GM21576 (cell line): ENCODE data around the gene MED8.
A peak's percentile ranks its signal among the peaks of the same experiment; 100 is the strongest.

Source experiments
- ATAC-seq: cut with Tn5 transposase; IDR thresholded peaks from one replicate; pipeline ENCODE4 v1.9.1; 2021; ENCODE audit warnings: mild to moderate bottlenecking, moderate library complexity; ENCODE audit not compliant: unreplicated experiment

MED8 gene, protein sequence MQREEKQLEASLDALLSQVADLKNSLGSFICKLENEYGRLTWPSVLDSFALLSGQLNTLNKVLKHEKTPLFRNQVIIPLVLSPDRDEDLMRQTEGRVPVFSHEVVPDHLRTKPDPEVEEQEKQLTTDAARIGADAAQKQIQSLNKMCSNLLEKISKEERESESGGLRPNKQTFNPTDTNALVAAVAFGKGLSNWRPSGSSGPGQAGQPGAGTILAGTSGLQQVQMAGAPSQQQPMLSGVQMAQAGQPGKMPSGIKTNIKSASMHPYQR

DNA sequence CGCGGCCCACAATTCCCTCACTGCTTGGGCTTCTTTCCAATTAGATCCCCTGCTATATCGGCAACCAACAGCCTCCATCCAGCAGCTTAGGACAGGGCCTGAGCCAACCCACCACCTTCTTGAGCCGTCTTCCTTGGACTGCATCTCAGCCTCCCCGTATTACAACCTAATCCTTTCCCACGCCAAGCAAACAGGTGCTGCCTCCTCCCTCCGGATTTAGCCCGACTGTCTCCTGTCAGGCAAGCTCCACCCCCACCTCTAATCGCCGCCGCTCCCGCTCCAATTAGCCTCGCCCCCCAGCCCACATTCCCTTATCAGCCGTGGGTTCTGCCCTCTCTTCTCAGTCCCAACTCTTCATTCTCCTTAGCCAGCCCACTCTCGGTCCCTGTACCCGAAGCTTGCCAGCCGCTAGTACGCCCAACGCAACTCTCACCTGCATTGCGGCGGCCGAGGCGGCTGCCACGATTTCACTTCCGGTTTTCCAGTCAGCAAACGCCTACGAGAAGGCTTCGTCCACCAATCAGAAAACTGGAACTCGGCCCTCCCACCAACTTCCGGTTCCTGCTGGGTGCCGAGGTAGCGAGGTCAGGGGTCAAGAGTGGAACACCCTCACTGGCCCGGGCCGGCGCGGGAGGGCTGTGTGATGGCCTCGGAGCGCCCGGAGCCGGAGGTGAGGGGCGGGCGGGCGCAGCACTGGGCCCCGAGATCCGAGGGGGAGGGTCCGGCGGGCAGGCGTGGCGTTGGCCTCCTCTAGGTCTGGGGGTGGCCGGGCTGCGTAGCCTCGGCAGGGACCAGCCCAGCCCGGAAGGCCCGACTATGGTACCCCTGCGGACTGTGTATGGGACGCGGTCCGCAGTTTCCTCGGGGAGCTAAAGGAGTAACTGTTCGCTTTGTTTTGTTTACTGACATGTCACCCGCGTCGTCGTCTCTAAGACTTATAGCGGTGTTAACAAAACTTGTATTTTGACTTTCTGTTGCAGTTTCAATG, at the start of gene MED8, which contains the start of gene SZT2:
Gene MED8 (minus strand): TSS at position 475 of the 988 bp plus-strand sequence. CDS start 36 bp downstream, at position 439.
Gene SZT2 (plus strand): TSS at position 574 of the 988 bp plus-strand sequence. CDS start 70 bp downstream, at position 644.
- peak; percentile 90 for ATAC-seq

DNA sequence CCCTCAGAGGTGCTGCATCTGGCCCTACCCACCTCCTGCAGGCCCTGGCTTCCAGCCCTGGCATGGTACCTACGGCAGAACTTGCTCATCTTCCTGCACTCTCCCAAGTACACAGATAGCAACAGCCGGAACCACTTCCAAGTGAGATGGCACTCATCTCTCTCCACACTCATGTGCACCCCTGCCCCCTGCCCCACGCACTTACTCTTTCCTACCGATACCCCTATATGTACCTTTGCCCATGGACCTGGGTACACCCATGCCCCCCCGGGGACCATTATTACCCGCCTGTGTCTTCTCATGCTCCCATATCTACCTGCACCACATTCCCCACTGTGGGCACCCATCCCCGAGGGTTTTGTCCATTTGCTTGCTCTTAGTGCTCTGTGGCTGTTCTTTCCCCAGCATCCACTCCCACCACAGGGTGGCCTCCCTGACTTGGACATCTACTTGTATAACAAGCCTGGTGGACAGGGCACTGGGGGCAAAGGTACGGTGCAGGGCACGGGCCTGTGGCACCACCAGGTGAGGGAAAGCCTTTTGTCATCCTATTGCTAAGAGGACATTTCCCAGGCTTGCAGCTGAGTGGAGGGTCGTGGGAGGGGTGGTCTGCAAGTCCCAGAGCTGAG, 49.5 kb upstream of the MED8 start:
- no peak for ATAC-seq

DNA sequence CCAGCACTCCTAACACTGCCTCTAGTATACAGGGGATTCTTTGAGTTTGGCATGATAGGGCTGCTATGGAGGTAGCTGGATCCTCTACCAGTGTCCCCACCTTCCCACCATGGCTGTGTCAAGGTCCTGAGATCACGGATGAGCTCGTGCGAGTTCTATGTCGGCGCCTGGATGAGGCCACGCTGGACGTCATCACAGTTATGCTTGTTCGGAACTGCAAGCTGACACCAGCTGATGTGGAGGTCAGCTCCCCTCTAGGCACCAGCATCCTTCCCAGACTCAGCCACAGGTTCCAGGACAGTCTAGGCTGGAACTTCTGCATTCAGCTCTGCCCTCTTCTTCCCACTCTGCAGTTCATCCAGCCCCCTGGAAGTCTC, 49.0 kb upstream of the MED8 start:
- no peak for ATAC-seq

DNA sequence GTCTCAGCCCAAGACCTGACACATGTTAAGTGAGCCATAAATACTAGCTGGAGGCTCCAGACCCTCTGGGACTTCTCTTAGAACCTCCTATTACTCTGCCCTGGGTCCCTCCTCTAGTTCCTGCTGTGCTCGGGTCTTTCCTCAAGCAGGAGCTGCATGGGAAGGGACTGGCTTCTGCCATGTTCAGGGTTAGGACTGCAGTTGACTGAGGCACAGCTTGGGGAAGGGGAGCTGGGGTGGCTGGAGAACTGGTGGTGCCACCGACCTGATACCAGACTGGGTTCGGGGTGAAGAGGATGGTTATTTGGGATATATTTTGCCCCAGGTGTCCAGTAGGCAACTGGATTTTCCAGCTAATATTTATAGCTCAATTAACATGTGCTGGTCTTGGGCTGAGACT, 48.4 kb upstream of the MED8 start:
- ATAC-seq, result no peak

DNA sequence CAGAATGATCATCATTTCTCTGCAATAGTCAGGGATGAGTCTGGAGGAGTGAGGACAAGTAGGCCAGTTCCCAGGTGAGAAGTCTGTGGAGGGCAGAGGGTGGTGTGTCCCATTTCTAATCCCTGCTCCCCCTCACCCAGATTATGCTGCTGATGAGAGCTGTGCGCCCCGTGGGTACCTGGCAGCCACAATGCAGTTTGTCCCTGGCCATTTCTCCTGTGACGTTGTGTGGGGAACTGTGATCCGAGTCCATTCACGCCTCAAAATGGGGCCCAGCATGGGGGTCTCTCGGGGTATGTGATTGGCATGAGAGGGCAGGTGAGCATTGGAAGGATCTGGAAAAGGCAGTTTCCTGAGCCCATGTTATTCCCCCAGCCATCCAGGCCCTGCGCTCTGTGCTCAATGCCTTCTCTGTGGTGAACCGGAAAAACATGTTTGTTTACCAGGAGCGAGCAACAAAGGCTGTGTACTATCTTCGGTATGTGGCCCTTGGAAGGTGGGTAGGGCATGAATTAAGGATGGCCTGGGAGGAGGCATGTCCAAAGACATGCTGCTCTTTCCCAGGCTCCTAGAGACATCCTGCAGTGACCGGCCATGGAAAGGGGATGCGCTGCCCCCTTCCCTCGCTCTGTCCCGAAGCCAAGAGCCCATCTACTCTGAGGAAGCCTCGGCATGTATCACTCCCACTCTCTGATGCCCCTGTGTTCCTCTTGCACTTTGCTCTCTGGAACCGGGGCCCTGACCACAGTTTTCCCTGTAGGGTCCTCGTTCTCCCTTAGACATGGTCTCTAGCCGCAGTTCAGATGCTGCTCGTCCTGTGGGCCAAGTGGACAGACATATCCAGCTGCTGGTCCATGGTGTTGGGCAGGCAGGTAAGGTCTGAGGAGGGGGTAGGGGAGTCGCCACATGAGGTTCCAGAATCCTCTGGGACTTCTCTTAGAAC, 47.7 kb upstream of the MED8 start:
- no peak for ATAC-seq

DNA sequence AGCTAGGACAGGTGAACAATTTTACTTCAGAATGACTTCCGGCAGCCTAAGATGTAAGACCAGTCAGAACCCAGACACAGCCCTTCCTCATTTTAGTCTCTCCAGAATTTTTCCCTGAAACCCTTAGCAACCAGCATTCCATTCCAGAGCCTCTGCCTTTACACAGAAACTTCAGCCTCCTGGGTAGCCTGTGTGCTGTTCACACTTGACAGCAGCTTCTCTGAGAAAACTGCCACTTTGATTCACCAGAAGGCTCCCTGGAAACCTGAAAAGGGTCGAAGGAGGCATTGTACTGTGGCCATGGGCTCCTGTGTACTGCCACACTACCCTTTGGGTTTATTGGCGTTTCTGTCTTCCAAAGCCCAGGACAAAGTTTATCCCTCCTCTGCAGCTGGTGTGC, 46.8 kb upstream of the MED8 start:
- no peak for ATAC-seq

DNA sequence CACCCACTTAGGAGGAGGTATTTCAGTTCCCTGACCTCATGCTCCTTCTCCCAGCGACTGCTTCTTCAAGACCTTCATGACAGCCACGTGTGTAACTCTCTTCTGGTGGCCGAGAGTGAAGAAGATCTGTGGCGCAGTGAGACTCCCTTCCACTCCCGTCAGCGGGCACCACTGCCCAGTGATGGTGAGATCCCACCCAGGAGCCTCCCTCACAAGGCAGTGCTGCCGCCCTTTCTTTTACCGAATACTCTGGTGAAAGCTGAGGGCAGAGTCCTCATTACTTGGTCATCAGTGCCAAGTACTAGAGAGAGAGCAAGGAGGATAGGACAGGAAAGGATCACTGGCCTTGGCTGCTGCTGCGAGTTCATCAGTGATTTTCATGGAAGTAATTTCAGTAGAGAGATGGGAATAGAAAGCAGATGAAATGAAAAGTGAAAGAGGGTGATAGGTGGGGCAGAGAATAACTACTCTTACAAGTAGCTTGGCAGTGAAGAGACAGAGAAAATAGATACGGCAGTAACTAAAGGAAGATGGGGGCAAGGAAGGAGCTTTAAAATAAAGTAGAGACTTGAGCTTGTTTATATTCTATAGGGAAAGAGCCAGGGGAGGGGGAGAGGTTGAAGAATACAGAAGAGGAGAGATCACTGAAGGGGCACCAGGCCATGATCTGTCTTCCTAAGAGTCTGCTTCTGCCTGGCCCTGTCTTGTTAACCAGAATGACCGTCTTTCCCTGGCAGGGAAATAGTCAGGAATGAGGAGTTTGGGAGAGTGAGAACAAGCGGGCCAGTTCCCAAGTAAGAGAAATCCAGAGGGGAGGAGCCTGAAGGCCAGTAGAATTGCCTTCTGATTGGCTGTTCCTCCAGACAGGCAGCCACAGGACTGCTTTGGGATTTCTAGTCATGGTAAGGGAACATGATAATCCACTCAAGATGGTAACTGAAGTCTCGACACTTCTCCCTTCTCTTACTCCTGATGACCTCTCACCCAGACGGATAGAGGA, 45.8 kb upstream of the MED8 start:
- no peak for ATAC-seq

DNA sequence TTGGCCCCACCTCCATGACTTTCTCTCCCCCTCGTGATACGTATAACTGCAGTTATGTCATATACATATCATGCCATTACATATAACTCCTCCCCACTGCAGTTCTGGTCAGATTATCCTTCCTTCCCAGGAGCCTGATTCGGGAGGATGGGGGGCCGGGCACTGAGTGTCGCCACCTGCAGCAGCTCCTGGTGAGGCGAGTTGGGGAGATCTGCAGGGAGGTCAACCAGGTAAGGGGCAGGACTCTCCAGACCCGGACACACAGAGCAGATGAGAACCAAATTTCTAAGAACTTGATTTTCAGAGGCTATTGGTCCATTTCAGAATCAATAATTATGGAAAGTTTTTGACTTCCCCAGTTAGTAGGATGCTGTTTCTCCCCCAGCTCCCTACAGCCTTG, 44.7 kb upstream of the MED8 start:
- ATAC-seq, result no peak

DNA sequence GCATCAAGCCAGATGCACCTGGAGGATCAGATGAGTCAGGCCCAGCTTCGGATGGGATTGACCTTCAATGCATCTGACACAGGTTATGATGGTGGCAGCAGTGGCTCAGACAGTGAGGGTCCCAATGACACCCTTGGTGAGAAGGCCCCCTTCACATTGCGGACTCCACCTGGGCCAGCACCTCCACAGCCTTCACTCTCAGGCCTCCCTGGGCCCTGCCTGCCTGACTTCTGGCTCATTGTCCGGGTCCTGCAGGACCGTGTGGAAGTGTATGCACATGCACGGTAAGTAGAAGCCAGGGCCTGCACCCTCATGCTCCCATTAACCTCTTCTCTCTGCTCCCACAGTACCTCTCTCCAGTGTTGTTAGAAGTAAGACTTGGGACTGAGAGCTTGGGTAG, 43.3 kb upstream of the MED8 start:
- no peak for ATAC-seq

DNA sequence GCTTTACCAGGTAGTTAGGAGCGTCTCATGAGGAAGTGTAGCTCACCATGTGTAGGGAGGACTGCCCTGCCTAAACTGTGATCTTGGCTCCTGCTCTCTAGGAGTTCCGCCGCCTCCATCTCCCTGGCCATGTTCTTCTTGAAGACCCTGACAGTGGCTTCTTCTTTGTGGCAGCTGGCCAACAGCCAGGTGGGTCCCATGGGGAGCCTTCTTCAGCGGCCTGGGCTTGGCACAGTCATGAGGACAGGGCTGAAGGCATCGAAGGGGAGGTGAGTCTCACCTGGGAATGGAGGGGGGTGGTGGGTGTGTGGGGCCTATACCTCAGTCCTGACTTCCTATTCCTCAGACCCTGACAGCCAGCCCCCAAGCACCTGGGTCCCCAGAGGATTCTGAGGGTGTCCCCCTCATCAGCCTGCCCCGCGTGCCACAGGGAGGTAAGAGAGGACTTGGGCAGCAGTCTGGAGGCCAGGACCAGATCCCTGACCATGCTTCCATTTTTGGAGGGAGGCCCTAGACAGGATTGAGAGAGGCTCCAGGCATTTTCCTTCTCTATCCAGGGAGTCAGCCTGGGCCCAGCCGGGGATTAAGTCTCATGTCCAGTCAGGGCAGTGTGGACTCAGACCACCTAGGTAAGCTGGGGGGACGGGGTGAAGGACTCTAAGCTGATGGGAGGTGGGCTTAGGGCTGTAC, 42.7 kb upstream of the MED8 start:
- ATAC-seq, result no peak

DNA sequence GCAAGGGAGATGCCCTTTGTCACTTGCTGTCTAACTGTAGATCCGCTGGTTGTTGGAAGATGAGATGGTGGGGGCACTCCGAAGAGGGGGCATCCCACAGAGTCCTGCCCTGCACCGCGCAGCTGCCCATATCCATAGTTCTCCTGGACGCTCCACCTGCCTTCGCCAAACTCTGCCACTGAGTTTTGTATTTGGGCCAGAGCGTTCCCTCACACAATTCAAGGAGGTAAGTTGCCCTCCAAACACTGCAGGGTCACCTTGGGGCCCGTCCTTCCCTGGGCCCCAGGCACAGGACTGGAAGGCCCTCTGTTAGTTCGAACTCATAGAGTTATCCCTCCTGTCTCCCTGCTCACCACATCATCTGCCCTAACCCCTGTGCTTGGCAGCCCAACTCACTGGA, 42.1 kb upstream of the MED8 start:
- ATAC-seq, result no peak

DNA sequence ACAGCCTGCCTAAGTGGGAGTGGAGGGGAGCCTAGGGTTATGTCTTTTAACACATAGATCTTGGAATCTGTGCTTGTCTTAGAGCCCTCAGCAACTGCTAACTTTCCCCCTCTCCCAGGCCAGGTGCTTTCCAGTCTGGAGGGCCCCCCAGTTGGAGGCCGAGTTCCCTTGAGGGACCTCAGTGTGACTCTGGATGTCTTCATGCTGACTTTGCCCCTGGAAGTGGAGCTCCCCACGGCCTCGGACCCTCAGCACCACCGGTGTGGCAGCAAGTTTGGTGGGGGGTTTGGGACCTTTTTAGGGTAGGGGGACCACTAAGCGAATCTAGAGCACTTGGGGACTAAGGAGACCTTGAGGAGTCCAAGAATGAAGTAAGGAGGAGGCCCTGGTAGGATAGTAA, 41.2 kb upstream of the MED8 start:
- no peak for ATAC-seq

DNA sequence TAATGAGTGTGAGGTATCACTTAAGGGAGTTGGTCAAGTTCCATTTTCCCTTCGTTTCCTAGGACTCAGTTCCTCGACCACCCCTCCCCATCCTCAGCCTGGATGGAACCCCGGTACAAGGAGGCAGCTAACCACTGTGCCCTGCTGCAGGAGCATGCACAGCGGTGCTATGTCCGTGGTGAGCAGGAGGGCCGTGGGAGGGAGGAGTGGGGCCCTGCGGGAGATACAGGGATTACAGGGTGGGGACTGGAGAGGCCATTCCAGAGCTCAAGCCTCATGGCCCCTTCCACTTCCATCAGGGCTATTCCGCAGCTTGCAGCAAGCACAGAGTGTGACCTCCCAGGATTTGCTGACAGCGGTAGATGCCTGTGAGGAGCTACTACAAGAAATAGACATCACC, 38.3 kb upstream of the MED8 start:
- ATAC-seq, result no peak

DNA sequence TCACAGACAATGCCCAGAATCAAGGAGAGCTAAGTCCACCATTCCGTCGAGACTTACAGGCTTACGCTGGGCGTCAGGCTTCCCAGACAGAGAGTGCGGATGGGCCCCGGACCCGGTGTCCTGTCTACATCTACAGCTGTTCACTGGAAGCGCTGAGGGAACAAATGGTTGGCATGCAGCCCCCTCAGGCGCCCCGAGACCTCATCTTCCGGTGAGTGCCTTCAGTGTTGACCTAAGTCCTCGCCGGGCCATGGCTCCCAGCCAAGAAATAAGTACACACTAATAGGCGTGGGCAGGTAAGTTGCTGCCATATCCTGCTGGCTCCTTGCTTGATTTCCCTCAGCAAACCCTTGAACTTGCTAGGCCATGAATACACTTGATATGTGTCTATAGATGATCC, 37.9 kb upstream of the MED8 start:
- no peak for ATAC-seq

DNA sequence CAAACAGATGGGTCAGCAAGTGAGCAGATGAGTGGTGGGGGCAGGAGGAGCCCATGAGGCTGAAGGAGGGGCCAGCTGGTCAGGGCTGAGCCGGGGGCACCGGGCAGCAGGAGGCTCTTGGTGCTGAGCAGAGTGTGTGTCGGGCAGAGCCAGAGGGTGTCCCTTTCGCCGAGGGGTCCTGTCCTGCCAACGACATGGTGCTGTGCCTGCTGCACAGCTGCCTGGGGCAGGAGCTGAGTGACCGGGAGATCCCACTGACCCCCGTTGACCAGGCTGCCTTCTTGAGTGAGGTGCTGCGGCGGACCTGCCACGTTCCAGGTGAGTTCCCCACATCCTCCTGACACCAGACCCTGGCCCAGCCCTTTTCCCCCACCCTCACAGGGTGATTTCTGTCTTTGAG, 36.6 kb upstream of the MED8 start:
- ATAC-seq, result no peak

DNA sequence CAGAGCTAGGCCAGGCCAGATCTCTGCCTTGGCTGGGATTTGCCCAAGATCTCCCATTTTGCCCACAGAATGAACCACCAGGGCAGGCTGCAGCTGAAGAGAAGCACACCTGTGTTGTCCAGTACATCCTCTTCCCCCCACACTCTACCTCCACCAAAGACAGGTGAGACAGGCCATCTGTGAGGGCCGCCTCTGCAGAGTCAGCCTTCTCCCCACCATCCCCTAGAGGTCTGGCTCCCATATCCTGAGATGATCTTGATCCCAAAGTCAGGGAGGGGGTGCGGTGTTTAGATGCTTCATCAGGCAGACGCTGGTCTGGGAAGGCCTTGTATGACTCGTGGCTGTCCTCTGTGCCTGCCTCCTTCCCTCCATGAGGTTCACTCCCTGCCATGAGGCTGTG, 35.4 kb upstream of the MED8 start:
- ATAC-seq, result no peak

DNA sequence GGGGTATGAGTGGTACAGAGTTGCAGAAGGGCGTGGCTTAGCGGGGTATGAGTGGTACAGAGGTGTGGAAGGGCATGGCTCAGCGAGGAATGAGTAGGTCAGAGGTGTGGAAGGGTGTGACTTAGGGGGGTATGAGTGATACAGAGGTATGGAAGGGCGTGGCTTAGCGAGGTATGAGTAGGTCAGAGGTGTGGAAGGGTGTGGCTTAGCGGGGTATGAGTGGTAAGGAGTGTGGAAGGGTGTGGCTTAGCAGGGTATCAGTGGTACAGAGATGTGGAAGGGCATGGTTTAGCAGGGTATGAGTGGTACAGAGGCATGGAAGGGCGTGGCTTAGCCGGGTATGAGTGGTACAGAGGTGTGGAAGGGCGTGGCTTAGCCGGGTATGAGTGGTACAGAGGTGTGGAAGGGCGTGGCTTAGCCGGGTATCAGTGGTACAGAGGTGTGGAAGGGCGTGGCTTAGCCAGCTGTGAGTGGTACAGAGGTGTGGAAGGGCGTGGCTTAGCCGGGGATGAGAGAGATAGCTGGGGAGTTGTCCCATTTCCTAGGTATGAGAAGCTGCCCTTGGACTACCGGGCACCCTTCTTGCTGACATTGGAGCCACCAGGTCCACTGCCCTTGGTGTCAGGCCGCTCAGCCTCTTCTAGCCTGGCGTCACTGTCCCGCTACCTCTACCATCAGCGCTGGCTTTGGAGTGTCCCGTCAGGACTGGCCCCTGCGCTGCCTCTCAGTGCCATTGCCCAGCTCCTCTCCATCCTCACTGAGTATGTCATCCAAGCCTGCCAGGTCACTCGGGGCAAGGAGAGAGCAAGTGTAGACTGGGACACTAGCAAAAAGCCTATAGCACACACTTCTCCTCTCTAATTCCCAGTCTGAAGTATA, 34.3 kb upstream of the MED8 start:
- ATAC-seq, result no peak
